ENCODE data around the gene CGB8.

Gene CGB8

DNA sequence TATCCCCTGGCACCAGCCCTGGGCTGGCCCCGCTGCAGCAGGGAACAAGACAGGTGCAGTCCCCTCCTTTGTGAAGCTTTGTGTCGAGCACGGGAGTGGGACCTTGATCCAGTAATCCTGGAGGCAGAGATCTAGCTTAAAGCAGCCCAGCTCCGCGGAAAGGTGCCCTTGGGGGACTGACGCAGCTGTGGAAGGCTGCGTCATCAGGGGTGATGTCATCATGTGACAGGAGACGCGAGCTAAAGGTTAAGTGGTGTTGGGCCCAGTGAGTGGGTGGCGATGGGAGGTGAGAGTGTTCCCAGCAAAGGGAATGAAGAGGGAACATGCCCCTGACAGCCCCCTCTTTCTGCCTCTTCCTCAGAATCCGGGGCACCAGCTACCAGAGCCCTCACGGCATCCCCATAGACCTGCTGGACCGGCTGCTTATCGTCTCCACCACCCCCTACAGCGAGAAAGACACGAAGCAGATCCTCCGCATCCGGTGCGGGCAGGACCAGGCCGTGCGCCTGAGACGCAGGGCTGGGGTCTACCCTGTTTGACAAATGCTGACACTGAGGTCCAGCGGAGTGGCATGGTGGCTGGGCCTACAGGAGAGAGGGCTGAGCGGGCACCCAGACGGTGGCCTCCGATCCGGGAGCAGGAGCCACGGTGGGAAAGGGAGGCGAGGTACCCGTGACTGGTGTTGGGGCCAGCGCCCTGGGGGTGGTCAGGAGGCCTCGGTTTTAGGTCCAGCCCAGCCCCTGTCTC lies 34.6 kb downstream of the CGB8 start:
- TF ChIP-seq, protein P1, sequence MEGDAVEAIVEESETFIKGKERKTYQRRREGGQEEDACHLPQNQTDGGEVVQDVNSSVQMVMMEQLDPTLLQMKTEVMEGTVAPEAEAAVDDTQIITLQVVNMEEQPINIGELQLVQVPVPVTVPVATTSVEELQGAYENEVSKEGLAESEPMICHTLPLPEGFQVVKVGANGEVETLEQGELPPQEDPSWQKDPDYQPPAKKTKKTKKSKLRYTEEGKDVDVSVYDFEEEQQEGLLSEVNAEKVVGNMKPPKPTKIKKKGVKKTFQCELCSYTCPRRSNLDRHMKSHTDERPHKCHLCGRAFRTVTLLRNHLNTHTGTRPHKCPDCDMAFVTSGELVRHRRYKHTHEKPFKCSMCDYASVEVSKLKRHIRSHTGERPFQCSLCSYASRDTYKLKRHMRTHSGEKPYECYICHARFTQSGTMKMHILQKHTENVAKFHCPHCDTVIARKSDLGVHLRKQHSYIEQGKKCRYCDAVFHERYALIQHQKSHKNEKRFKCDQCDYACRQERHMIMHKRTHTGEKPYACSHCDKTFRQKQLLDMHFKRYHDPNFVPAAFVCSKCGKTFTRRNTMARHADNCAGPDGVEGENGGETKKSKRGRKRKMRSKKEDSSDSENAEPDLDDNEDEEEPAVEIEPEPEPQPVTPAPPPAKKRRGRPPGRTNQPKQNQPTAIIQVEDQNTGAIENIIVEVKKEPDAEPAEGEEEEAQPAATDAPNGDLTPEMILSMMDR (conservative IDR thresholded peaks at IDR 0.05; ENCODE audit: low read length), result no peak
- DNase-seq (ENCODE audit: low read depth), result no peak

GRCh38 chr19:49011194-49011593 lies 37.7 kb downstream of the CGB8 start:
- TF ChIP-seq, protein P1 (conservative IDR thresholded peaks at IDR 0.05; ENCODE audit: low read length), result no peak

More for the DNA sequence above, 34.6 kb downstream of the CGB8 start:
- no peak overlapping the region for H3K4me3 ChIP-seq (ENCODE audit: low read length)

GRCh38 chr19:49010453-49010852 lies 38.5 kb downstream of the CGB8 start:
- H3K4me3 ChIP-seq (ENCODE audit: low read length), result no peak overlapping the region
- TF ChIP-seq, protein P1 (conservative IDR thresholded peaks at IDR 0.05; ENCODE audit: low read length), result no peak
- DNase-seq (ENCODE audit: low read depth), result no peak

More at GRCh38 chr19:49011194-49011593, 37.7 kb downstream of the CGB8 start:
- H3K4me3 ChIP-seq (ENCODE audit: low read length), result no peak overlapping the region
- no peak for DNase-seq (ENCODE audit: low read depth)

GRCh38 chr19:49009828-49010227 lies 39.1 kb downstream of the CGB8 start:
- H3K4me3 ChIP-seq (ENCODE audit: low read length), result no peak overlapping the region
- TF ChIP-seq, protein P1 (conservative IDR thresholded peaks at IDR 0.05; ENCODE audit: low read length), result no peak
- DNase-seq (ENCODE audit: low read depth), result no peak

GRCh38 chr19:49006905-49007304 lies 42.0 kb downstream of the CGB8 start:
- H3K4me3 ChIP-seq (ENCODE audit: low read length), result no peak overlapping the region
- TF ChIP-seq, protein P1 (conservative IDR thresholded peaks at IDR 0.05; ENCODE audit: low read length), result no peak
- no peak for DNase-seq (ENCODE audit: low read depth)

GRCh38 chr19:49004964-49005614 lies 43.8 kb downstream of the CGB8 start:
- TF ChIP-seq, protein P1 (conservative IDR thresholded peaks at IDR 0.05; ENCODE audit: low read length), result no peak
- no peak overlapping the region for H3K4me3 ChIP-seq (ENCODE audit: low read length)
- no peak for DNase-seq (ENCODE audit: low read depth)

DNA sequence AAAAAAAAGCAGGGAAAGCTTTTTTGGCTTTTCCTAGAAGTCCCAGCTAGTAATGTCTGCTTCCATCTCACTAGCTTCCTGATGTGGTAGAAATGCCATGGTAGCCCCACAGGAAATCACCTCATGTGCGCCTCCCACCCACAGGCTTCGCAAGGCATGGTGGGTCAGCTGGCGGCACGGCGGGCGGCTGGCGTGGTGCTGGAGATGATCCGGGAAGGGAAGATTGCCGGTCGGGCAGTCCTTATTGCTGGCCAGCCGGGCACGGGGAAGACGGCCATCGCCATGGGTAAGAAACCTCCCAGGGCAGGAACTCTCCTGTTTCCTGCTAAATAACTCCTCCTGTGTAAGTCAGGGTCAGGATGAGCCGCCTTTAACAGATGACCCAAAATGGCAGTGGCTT lies 44.8 kb downstream of the CGB8 start:
- TF ChIP-seq, protein P1 (conservative IDR thresholded peaks at IDR 0.05; ENCODE audit: low read length), result no peak
- no peak overlapping the region for H3K4me3 ChIP-seq (ENCODE audit: low read length)
- DNase-seq (ENCODE audit: low read depth), result no peak

Measured in AG10803 (cell line).